Smooth muscle cell (in vitro differentiated cells): ENCODE measurements around the gene SCRN1. TPM values are rescaled to one million over a fixed set of nuclear protein-coding genes. Genes with fewer than 3 reads are reported as not detected.

Experiments
- DNase-seq: peaks from one replicate; lab custom pipeline; 2025; ENCODE audit not compliant: unreplicated experiment; lab: John Stamatoyannopoulos, UW
- H2AFZ ChIP-seq: fragments of 200-600 bp; sonication (generic); 2 replicates; pipeline ENCODE4 v1.6.0; 2016; ENCODE audit warnings: antibody characterized with exemption, low read depth, mild to moderate bottlenecking
- H3F3A ChIP-seq: fragments of 200-600 bp; sonication (generic); 2 replicates; pipeline ENCODE4 v1.6.0; 2017; ENCODE audit warnings: antibody characterized with exemption, low read depth
- H3K27ac ChIP-seq: fragments of 200-600 bp; sonication (generic); 2 replicates; pipeline ENCODE4 v1.5.1; 2016; ENCODE audit warnings: low read depth, mild to moderate bottlenecking
- H3K27me3 ChIP-seq: fragments of 200-600 bp; sonication (generic); 2 replicates; pipeline ENCODE4 v1.6.1; 2016; ENCODE audit warnings: low read depth, mild to moderate bottlenecking
- H3K36me3 ChIP-seq: fragments of 200-600 bp; sonication (generic); 2 replicates; pipeline ENCODE4 v1.5.1; 2016; ENCODE audit warnings: low read depth
- H3K4me1 ChIP-seq: fragments of 200-600 bp; sonication (generic); 2 replicates; pipeline ENCODE4 v1.5.1; 2016; ENCODE audit warnings: low read depth
- H3K4me2 ChIP-seq: fragments of 200-600 bp; sonication (generic); 2 replicates; pipeline ENCODE4 v1.6.0; 2016; ENCODE audit warnings: mild to moderate bottlenecking
- H3K4me3 ChIP-seq: fragments of 200-600 bp; sonication (generic); 2 replicates; pipeline ENCODE4 v1.5.1; 2016; ENCODE audit warnings: mild to moderate bottlenecking
- H3K79me2 ChIP-seq: fragments of 200-600 bp; sonication (generic); 2 replicates; pipeline ENCODE4 v1.6.0; 2016; ENCODE audit warnings: low read depth, mild to moderate bottlenecking
- H3K9ac ChIP-seq: fragments of 200-600 bp; sonication (generic); 2 replicates; pipeline ENCODE4 v1.6.0; 2016; ENCODE audit warnings: low read depth
- H3K9me3 ChIP-seq: fragments of 200-600 bp; sonication (generic); replicated peaks from 2 replicates; pipeline ENCODE4 v1.5.1; 2016; ENCODE audit warnings: low read depth
- H4K20me1 ChIP-seq: fragments of 200-600 bp; sonication (generic); 2 replicates; pipeline ENCODE4 v1.6.0; 2016; ENCODE audit warnings: low read depth
- CTCF ChIP-seq: fragments of 200-600 bp; sonication (generic); IDR thresholded peaks from 2 replicates; pipeline ENCODE4 v1.5.1; 2017; ENCODE audit warnings: borderline replicate concordance, mild to moderate bottlenecking, antibody characterized with exemption; ENCODE audit not compliant: insufficient read depth, poor library complexity, severe bottlenecking
- WGBS: methylation state at CpG from one replicate; pipeline ENCODE4 v1.1.7; 2016; ENCODE audit warnings: low lambda C conversion rate; 5-methylcytosine and 5-hydroxymethylcytosine counted together
- polyA plus RNA-seq: library from polyadenylated mRNA; unstranded; fragments of >200 nt; fragmentation: Nextera tagmentation; extraction: Ambion mirVana; gene quantifications from 2 replicates; pipeline ENCODE4 v1.2.1, GENCODE V29; 2016
- total RNA-seq: library from RNA; depleted of rRNA; stranded (reverse); fragments of >200 nt; gene quantifications from 2 replicates; pipeline ENCODE4 v1.2.3, GENCODE V29; 2014

SCRN1 gene
- total and polyA plus RNA-seq, 2 experiments from 2014 or later, result 67.5 to 84.9 TPM

GRCh38 chr7:29921404-29922010 is 68.1 kb downstream of the SCRN1 start:
- WGBS, result 59% methylated on average over 4 of the region's 4 CpGs
- H3K27me3 ChIP-seq, result no peaks in the 10 kb centered on the region
- peak; percentile 97 for TF ChIP-seq CTCF

GRCh38 chr7:29920491-29920890 is 69.1 kb downstream of the SCRN1 start:
- peaks cover 7% of the 10 kb centered on the region for H3K36me3 ChIP-seq
- TF ChIP-seq CTCF, result no peak
- 76% methylated on average over 5 of the region's 5 CpGs for WGBS

More at GRCh38 chr7:29921404-29922010, 68.1 kb downstream of the SCRN1 start:
- Histone ChIP-seq H3K4me1 (no peaks in the 10 kb centered on the region), H3K27ac (no peak overlapping the region), H4K20me1 (peaks cover 24% of the 10 kb centered on the region), H2AFZ (no peak overlapping the region), H3F3A (no peaks in the 10 kb centered on the region), H3K4me3 (no peak overlapping the region), H3K36me3 (peaks cover 7% of the 10 kb centered on the region), H3K79me2 (no peaks in the 10 kb centered on the region), H3K9me3 (no peaks in the 10 kb centered on the region), H3K4me2 (no peak overlapping the region), H3K9ac (no peak overlapping the region)
- no peak for DNase-seq

GRCh38 chr7:29919790-29920189 is 69.8 kb downstream of the SCRN1 start:
- H3K4me1 ChIP-seq, result no peaks in the 10 kb centered on the region
- H2AFZ ChIP-seq, result no peak overlapping the region
- H3K27me3 ChIP-seq, result no peaks in the 10 kb centered on the region
- peaks cover 24% of the 10 kb centered on the region for H4K20me1 ChIP-seq
- H3K4me3 ChIP-seq, result no peak overlapping the region
- no peaks in the 10 kb centered on the region for H3K9me3 ChIP-seq
- no peaks in the 10 kb centered on the region for H3K79me2 ChIP-seq
- 97% methylated on average over 5 of the region's 5 CpGs for WGBS
- H3F3A ChIP-seq, result no peaks in the 10 kb centered on the region
- no peak for TF ChIP-seq CTCF
- no peak overlapping the region for H3K9ac ChIP-seq
- no peak overlapping the region for H3K4me2 ChIP-seq
- H3K36me3 ChIP-seq, result peaks cover 7% of the 10 kb centered on the region
- no peak overlapping the region for H3K27ac ChIP-seq
- no peak for DNase-seq

More at GRCh38 chr7:29920491-29920890, 69.1 kb downstream of the SCRN1 start:
- DNase-seq, result no peak
- H3K9me3 ChIP-seq, result no peaks in the 10 kb centered on the region
- H2AFZ ChIP-seq, result no peak overlapping the region
- H3K27ac ChIP-seq, result no peak overlapping the region
- H3K9ac ChIP-seq, result no peak overlapping the region
- no peaks in the 10 kb centered on the region for H3K4me1 ChIP-seq
- no peaks in the 10 kb centered on the region for H3K79me2 ChIP-seq
- no peaks in the 10 kb centered on the region for H3F3A ChIP-seq
- H3K4me3 ChIP-seq, result no peak overlapping the region
- no peaks in the 10 kb centered on the region for H3K27me3 ChIP-seq
- H4K20me1 ChIP-seq, result peaks cover 24% of the 10 kb centered on the region
- no peak overlapping the region for H3K4me2 ChIP-seq

GRCh38 chr7:29918850-29919249 is 70.8 kb downstream of the SCRN1 start:
- 97% methylated on average over 4 of the region's 4 CpGs for WGBS
- H3K27me3 ChIP-seq, result no peaks in the 10 kb centered on the region
- peaks cover 24% of the 10 kb centered on the region for H4K20me1 ChIP-seq
- H3F3A ChIP-seq, result no peaks in the 10 kb centered on the region
- peaks cover 7% of the 10 kb centered on the region for H3K36me3 ChIP-seq
- H3K27ac ChIP-seq, result no peak overlapping the region
- H3K4me2 ChIP-seq, result no peak overlapping the region
- TF ChIP-seq CTCF, result no peak
- DNase-seq, result no peak
- no peaks in the 10 kb centered on the region for H3K79me2 ChIP-seq
- H3K9ac ChIP-seq, result no peak overlapping the region
- no peak overlapping the region for H2AFZ ChIP-seq
- no peaks in the 10 kb centered on the region for H3K9me3 ChIP-seq
- no peaks in the 10 kb centered on the region for H3K4me1 ChIP-seq
- H3K4me3 ChIP-seq, result no peak overlapping the region
